HG03457 (cell line): ENCODE results near the gene TBC1D16.

Source experiments
- ATAC-seq: cut with Tn5 transposase; IDR thresholded peaks from one replicate; pipeline ENCODE4 v1.9.1; 2021; ENCODE audit warnings: moderate number of reproducible peaks; ENCODE audit not compliant: unreplicated experiment

Gene TBC1D16

GRCh38 chr17:79941088-79942010 is 94.3 kb downstream of the TBC1D16 start:
- no peak for ATAC-seq

GRCh38 chr17:79940459-79941087 is 95.1 kb downstream of the TBC1D16 start:
- ATAC-seq: no peak

GRCh38 chr17:79939755-79940458 is 95.8 kb downstream of the TBC1D16 start:
- no peak for ATAC-seq

GRCh38 chr17:79939094-79939435 is 96.6 kb downstream of the TBC1D16 start:
- ATAC-seq: no peak

- no peak for ATAC-seq
Observed at GRCh38 chr17:79938336-79939093, 97.2 kb downstream of the TBC1D16 start.

GRCh38 chr17:79937391-79938335 is 98.0 kb downstream of the TBC1D16 start:
- no peak for ATAC-seq

GRCh38 chr17:79936641-79937381 is 98.9 kb downstream of the TBC1D16 start:
- no peak for ATAC-seq

- no peak for ATAC-seq
Observed at GRCh38 chr17:79936050-79936449, 99.6 kb downstream of the TBC1D16 start.

- no peak for ATAC-seq
Observed at GRCh38 chr17:79935197-79935885, 100.3 kb downstream of the TBC1D16 start.

- no peak for ATAC-seq
Observed at GRCh38 chr17:79934653-79934970, 101.1 kb downstream of the TBC1D16 start.

GRCh38 chr17:79933863-79934652 is 101.6 kb downstream of the TBC1D16 start:
- no peak for ATAC-seq

GRCh38 chr17:79932451-79933306 is 103.0 kb downstream of the TBC1D16 start:
- ATAC-seq: no peak

GRCh38 chr17:79931817-79932309 is 103.8 kb downstream of the TBC1D16 start:
- ATAC-seq: no peak

- no peak for ATAC-seq
Observed at GRCh38 chr17:79930877-79931816, 104.5 kb downstream of the TBC1D16 start.

- no peak for ATAC-seq
Observed at GRCh38 chr17:79930062-79930876, 105.4 kb downstream of the TBC1D16 start.
